A549 (cell line): ENCODE measurements around the gene COL2A1. TPM values are rescaled to one million over a fixed set of nuclear protein-coding genes. Genes with fewer than 3 reads are reported as not detected.

Experiments
- ATAC-seq, 2 experiments: fragments of 200-7000 bp in 1 of 2; fragments of >200 bp in 1 of 2; cut with Nextera tagmentation in 1 of 2; cut with Tn5 transposase in 1 of 2; 3 replicates each; pipeline versions ENCODE4 v1.8.0 to v1.9.1; 2018 to 2020; ENCODE audit warnings: mild to moderate bottlenecking in 1 of 2, moderate library complexity in 1 of 2
- CTCF ChIA-PET: fragments of 300-600 bp; sonication (Branson Sonifier 250); formaldehyde crosslinking; extraction: SDS; loops from one replicate; lab custom pipeline; 2021; ENCODE audit warnings: antibody characterized with exemption, inconsistent platforms; lab: Yijun Ruan, JAX
- POLR2A ChIA-PET: fragments of 350-600 bp; formaldehyde crosslinking; extraction: SDS; loops from one replicate; lab custom pipeline; 2021; ENCODE audit warnings: antibody characterized with exemption, inconsistent platforms; lab: Yijun Ruan, JAX
- DNase-seq, 2 experiments: peaks; one replicate each; pipeline versions ENCODE4 v3.0.0 to v3.0.0-alpha.2; 2011 to 2016; ENCODE audit warnings: low read depth in 1 of 2, low spot score in 1 of 2
- FAIRE-seq: peaks from 2 replicates; lab custom pipeline; 2011; peaks lifted over from hg19 to GRCh38; lab: Jason Lieb, UNC
- H3K27ac ChIP-seq, 2 experiments: fragments of >200 bp; sonication (Bioruptor Twin); formaldehyde crosslinking; 3 replicates each; pipeline ENCODE4 v1.5.1; 2016 to 2017
- H3K4me1 ChIP-seq: fragments of >200 bp; sonication (Bioruptor Twin); formaldehyde crosslinking; 3 replicates; pipeline ENCODE4 v1.6.1; 2016
- H3K4me2 ChIP-seq: fragments of >200 bp; sonication (Bioruptor Twin); formaldehyde crosslinking; 3 replicates; pipeline ENCODE4 v1.6.1; 2016
- H3K4me3 ChIP-seq: fragments of >200 bp; sonication (Bioruptor Twin); formaldehyde crosslinking; 3 replicates; pipeline ENCODE4 v1.5.1; 2016
- H3K9me3 ChIP-seq: fragments of >200 bp; sonication (Bioruptor Twin); formaldehyde crosslinking; 3 replicates; pipeline ENCODE4 v1.6.1; 2016
- BHLHE40 ChIP-seq: IDR thresholded peaks from 2 replicates; pipeline ENCODE4 v1.6.1; 2012; ENCODE audit warnings: low read depth, low read length, inconsistent platforms
- CBX2 ChIP-seq: fragments of 200-600 bp; sonication (generic); IDR thresholded peaks from 2 replicates; pipeline ENCODE4 v1.6.1; 2016; ENCODE audit warnings: low read depth, mild to moderate bottlenecking, borderline replicate concordance
- CBX8 ChIP-seq: fragments of 200-600 bp; sonication (generic); IDR thresholded peaks from 2 replicates; pipeline ENCODE4 v1.6.1; 2016
- CHD2 ChIP-seq: fragments of 150-350 bp; IDR thresholded peaks from 2 replicates; pipeline ENCODE4 v1.6.1; 2014; ENCODE audit warnings: low read length; ENCODE audit not compliant: partially characterized antibody
- EHF ChIP-seq: fragments of 250-450 bp; sonication (Bioruptor Pico); IDR thresholded peaks from 2 replicates; pipeline ENCODE4 v1.5.0; 2020; ENCODE audit warnings: mild to moderate bottlenecking
- EHMT2 ChIP-seq: fragments of 200-600 bp; sonication (generic); IDR thresholded peaks from 2 replicates; pipeline ENCODE4 v1.6.1; 2016; ENCODE audit warnings: antibody characterized with exemption, low read depth, mild to moderate bottlenecking, moderate library complexity
- FOSB ChIP-seq: fragments of 250-450 bp; sonication (Bioruptor Pico); IDR thresholded peaks from 2 replicates; pipeline ENCODE4 v1.5.0; 2020; ENCODE audit warnings: mild to moderate bottlenecking, moderate library complexity
- FOSL2 ChIP-seq, 2 experiments: fragments of 450-650 bp in 1 of 2; fragments of >200 bp in 1 of 2; sonication (Bioruptor Twin) in 1 of 2; formaldehyde crosslinking; IDR thresholded peaks; 2 replicates each; pipeline versions ENCODE4 v1.5.0 to v1.6.1; 2016 to 2020; ENCODE audit warnings: mild to moderate bottlenecking in 1 of 2, moderate library complexity in 1 of 2
- GATA3 ChIP-seq: IDR thresholded peaks from 2 replicates; pipeline ENCODE4 v1.6.1; 2012; ENCODE audit warnings: borderline replicate concordance
- HDAC2 ChIP-seq: fragments of 200-600 bp; sonication (generic); IDR thresholded peaks from 2 replicates; pipeline ENCODE4 v1.6.1; 2016
- HOXB5 ChIP-seq: fragments of 250-450 bp; sonication (Bioruptor Pico); IDR thresholded peaks from 2 replicates; pipeline ENCODE4 v1.5.0; 2020; ENCODE audit warnings: mild to moderate bottlenecking, moderate library complexity
- KDM1A ChIP-seq: fragments of 200-600 bp; sonication (generic); IDR thresholded peaks from 2 replicates; pipeline ENCODE4 v1.6.1; 2016; ENCODE audit warnings: low read depth, mild to moderate bottlenecking
- MYC ChIP-seq: IDR thresholded peaks from 2 replicates; pipeline ENCODE4 v1.6.1; 2012; ENCODE audit warnings: mild to moderate bottlenecking, inconsistent platforms, low read length, improper control_type of control experiment, borderline replicate concordance
- RAD21 ChIP-seq, 2 experiments: fragments of >200 bp in 1 of 2; sonication (Bioruptor Twin) in 1 of 2; formaldehyde crosslinking in 1 of 2; IDR thresholded peaks in 1 of 2; conservative IDR thresholded peaks in 1 of 2; 2 replicates in 1 of 2; 3 replicates in 1 of 2; pipeline ENCODE4 v1.6.1; 2012 to 2018; ENCODE audit warnings: inconsistent platforms in 1 of 2
- RARB ChIP-seq: fragments of 250-450 bp; sonication (Bioruptor Pico); IDR thresholded peaks from 2 replicates; pipeline ENCODE4 v1.8.0; 2021; ENCODE audit warnings: mild to moderate bottlenecking, moderate library complexity
- RNF2 ChIP-seq: fragments of 200-600 bp; sonication (generic); IDR thresholded peaks from 2 replicates; pipeline ENCODE4 v1.6.1; 2016; ENCODE audit warnings: low read depth, mild to moderate bottlenecking, antibody characterized with exemption, moderate library complexity, borderline replicate concordance
- SREBF2 ChIP-seq: fragments of 450-650 bp; IDR thresholded peaks from 2 replicates; pipeline ENCODE4 v1.6.1; 2014; ENCODE audit warnings: mild to moderate bottlenecking, moderate library complexity
- TFCP2L1 ChIP-seq: fragments of 250-450 bp; sonication (Bioruptor Pico); IDR thresholded peaks from 2 replicates; pipeline ENCODE4 v1.5.0; 2021; ENCODE audit warnings: mild to moderate bottlenecking
- TP53 ChIP-seq: fragments of 250-450 bp; sonication (Bioruptor Pico); IDR thresholded peaks from 2 replicates; pipeline ENCODE4 v1.5.0; 2021; ENCODE audit warnings: mild to moderate bottlenecking, moderate library complexity
- USF2 ChIP-seq: fragments of 450-650 bp; IDR thresholded peaks from 2 replicates; pipeline ENCODE4 v1.6.1; 2014; ENCODE audit warnings: antibody characterized with exemption
- ZNF302 ChIP-seq: fragments of 250-450 bp; sonication (Bioruptor Pico); IDR thresholded peaks from 2 replicates; pipeline ENCODE4 v1.9.0; 2021; ENCODE audit warnings: inconsistent platforms, mild to moderate bottlenecking, moderate library complexity
- WGBS: methylation state at CpG from one replicate; pipeline ENCODE4 v1.1.6; 2017; ENCODE audit errors: missing lambda C conversion rate; 5-methylcytosine and 5-hydroxymethylcytosine counted together
- polyA plus RNA-seq, 4 experiments: library from polyadenylated mRNA; depleted of rRNA in 3 of 4; stranded (reverse); fragments of >200 nt; fragmentation: RNase III in 1 of 4; extraction: RNeasy Plus Mini Kit Qiagen cat#74134 plus additional on column Dnase treatment in 1 of 4; gene quantifications; 2 replicates in 3 of 4; 3 replicates in 1 of 4; pipeline ENCODE4 v1.2.3, GENCODE V29; 2011 to 2017
- TF ChIP-seq, protein P1 (sequence below): IDR thresholded peaks from 2 replicates; pipeline ENCODE4 v1.6.1; 2012
- TF ChIP-seq, protein P2 (sequence below): fragments of 250-450 bp; sonication (Bioruptor Pico); IDR thresholded peaks from 2 replicates; pipeline ENCODE4 v1.5.0; 2020; ENCODE audit warnings: low read depth, mild to moderate bottlenecking, moderate library complexity

The COL2A1 gene
- polyA plus RNA-seq, 2 of the 4 experiments (the other 2 are of a cell fraction), result 0.01 TPM; not detected in 1

DNA sequence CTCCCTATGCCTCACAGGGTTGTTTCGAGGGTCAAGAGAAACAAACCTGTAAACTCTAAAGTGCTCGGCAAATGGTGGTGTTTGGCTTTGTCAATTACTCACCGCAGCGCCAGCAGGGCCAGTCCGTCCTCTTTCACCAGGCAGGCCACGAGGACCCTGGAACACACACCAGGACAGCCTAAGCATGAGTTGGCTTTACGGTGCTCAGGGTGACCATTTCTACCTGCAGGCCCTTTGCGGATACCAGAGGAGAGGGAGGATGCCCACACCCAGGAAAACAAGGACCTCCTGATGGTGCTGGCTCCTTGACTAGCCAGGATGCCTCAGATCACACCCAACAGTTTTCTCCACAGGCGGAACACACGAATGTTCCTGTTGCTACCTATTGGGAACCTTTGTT, 11.5 kb downstream of the COL2A1 start:
- H3K4me1 ChIP-seq, result no peaks in the 10 kb centered on the region
- ATAC-seq (no peak), FAIRE-seq (no peak), DNase-seq (no peak)
- H3K9me3 ChIP-seq, result no peaks in the 10 kb centered on the region
- 68% methylated on average over 10 of the region's 10 CpGs for WGBS
- no peak overlapping the region for H3K4me3 ChIP-seq
- TF ChIP-seq RARB (CRISPR knock-in tag) (no peak), CHD2 (no peak), FOSL2 (IDR thresholded peaks at IDR 0.05) (no peak), FOSL2 (CRISPR knock-in tag; IDR thresholded peaks at IDR 0.05) (no peak), RNF2 (no peak), BHLHE40 (no peak), FOSB (CRISPR knock-in tag) (no peak), CBX8 (no peak), GATA3 (no peak), ZNF302 (CRISPR knock-in tag) (no peak), TP53 (CRISPR knock-in tag) (no peak), USF2 (no peak), CBX2 (no peak)
- TF ChIP-seq, protein P1, sequence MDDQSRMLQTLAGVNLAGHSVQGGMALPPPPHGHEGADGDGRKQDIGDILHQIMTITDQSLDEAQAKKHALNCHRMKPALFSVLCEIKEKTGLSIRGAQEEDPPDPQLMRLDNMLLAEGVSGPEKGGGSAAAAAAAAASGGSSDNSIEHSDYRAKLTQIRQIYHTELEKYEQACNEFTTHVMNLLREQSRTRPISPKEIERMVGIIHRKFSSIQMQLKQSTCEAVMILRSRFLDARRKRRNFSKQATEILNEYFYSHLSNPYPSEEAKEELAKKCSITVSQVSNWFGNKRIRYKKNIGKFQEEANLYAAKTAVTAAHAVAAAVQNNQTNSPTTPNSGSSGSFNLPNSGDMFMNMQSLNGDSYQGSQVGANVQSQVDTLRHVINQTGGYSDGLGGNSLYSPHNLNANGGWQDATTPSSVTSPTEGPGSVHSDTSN, result no peak
- TF ChIP-seq, all 56 proteins: peak for 0
- POLR2A ChIA-PET, result no interaction called here
- Histone ChIP-seq H3K4me2 (no peak overlapping the region), H3K27ac (no peak overlapping the region)
- CTCF ChIA-PET, result interaction anchor here (1.1 to 1.8 kb wide), 2 partner anchors 29 to 173 kb away, joined by 3 to 6 read pairs; partner anchors contain the start of gene TMEM106C

- ATAC-seq, result peak in 1 of 2 experiments; percentile 13; a peak in 2 of 6 replicates
- TF ChIP-seq MYC (no peak), GATA3 (no peak), FOSL2 (IDR thresholded peaks at IDR 0.05) (no peak), FOSL2 (CRISPR knock-in tag; IDR thresholded peaks at IDR 0.05) (no peak), KDM1A (no peak), EHMT2 (no peak), HDAC2 (no peak), TFCP2L1 (CRISPR knock-in tag) (no peak), BHLHE40 (no peak), HOXB5 (CRISPR knock-in tag) (no peak), RAD21 (conservative IDR thresholded peaks at IDR 0.05 in 1 of 2, IDR thresholded peaks at IDR 0.05 in 1 of 2) (no peak), SREBF2 (no peak), FOSB (CRISPR knock-in tag) (no peak), EHF (CRISPR knock-in tag) (no peak)
- TF ChIP-seq, protein P2, sequence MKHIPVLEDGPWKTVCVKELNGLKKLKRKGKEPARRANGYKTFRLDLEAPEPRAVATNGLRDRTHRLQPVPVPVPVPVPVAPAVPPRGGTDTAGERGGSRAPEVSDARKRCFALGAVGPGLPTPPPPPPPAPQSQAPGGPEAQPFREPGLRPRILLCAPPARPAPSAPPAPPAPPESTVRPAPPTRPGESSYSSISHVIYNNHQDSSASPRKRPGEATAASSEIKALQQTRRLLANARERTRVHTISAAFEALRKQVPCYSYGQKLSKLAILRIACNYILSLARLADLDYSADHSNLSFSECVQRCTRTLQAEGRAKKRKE (CRISPR knock-in tag), result no peak
- no peaks in the 10 kb centered on the region for H3K9me3 ChIP-seq
- H3K4me3 ChIP-seq, result no peak overlapping the region
- H3K27ac ChIP-seq, result no peak overlapping the region
- POLR2A ChIA-PET, result no interaction called here
- CTCF ChIA-PET, result interaction anchor here (1.2 to 1.6 kb wide), 4 partner anchors 11 to 42 kb away, joined by 3 to 5 read pairs (median 4); no protein-coding TSS in a partner anchor
- no peak for DNase-seq
- FAIRE-seq, result no peak
- H3K4me2 ChIP-seq, result no peak overlapping the region
- H3K4me1 ChIP-seq, result no peaks in the 10 kb centered on the region
- 57% methylated on average over 12 of the region's 13 CpGs for WGBS
Observed at GRCh38 chr12:47991106-47992061, 12.9 kb downstream of the COL2A1 start.
